HL-60/S4 treated with retinoic acid at 250 ng/mL for 4 days and 3 days (cell line): ENCODE data around the gene KCNQ1.

Experiments used
- in situ Hi-C: fragments of 300-500 bp; cut with MboI; formaldehyde crosslinking; loops from 2 replicates; pipeline ENCODE4 v1.7.0; 2022; ENCODE audit warnings: low sequenced_read_pairs

KCNQ1 gene

GRCh38 chr11:2573240-2574042, 128.6 kb downstream of the KCNQ1 start:
- in situ Hi-C loops: no loop called here

- in situ Hi-C loops: no loop called here
Measured at GRCh38 chr11:2574043-2574552, 129.3 kb downstream of the KCNQ1 start.

GRCh38 chr11:2574553-2575535, 130.0 kb downstream of the KCNQ1 start:
- in situ Hi-C loops: no loop called here

- in situ Hi-C loops: no loop called here
Measured at GRCh38 chr11:2575591-2576051, 130.8 kb downstream of the KCNQ1 start.

- in situ Hi-C loops: no loop called here
Measured at GRCh38 chr11:2576111-2576510, 131.3 kb downstream of the KCNQ1 start.

- in situ Hi-C loops: no loop called here
Measured at GRCh38 chr11:2576549-2576948, 131.7 kb downstream of the KCNQ1 start.

GRCh38 chr11:2577031-2577990, 132.5 kb downstream of the KCNQ1 start:
- in situ Hi-C loops: no loop called here

- in situ Hi-C loops: no loop called here
Measured at GRCh38 chr11:2577991-2578928, 133.5 kb downstream of the KCNQ1 start.

- in situ Hi-C loops: no loop called here
Measured at GRCh38 chr11:2578929-2579270, 134.1 kb downstream of the KCNQ1 start.

GRCh38 chr11:2579315-2580060, 134.7 kb downstream of the KCNQ1 start:
- in situ Hi-C loops: no loop called here

GRCh38 chr11:2580061-2580421, 135.2 kb downstream of the KCNQ1 start:
- in situ Hi-C loops: no loop called here

GRCh38 chr11:2580571-2581001, 135.8 kb downstream of the KCNQ1 start:
- in situ Hi-C loops: no loop called here

GRCh38 chr11:2581151-2581930, 136.5 kb downstream of the KCNQ1 start:
- in situ Hi-C loops: no loop called here

GRCh38 chr11:2581931-2582350, 137.1 kb downstream of the KCNQ1 start:
- in situ Hi-C loops: no loop called here

- in situ Hi-C loops: no loop called here
Measured at GRCh38 chr11:2582351-2582945, 137.6 kb downstream of the KCNQ1 start.

- in situ Hi-C loops: no loop called here
Measured at GRCh38 chr11:2582946-2583604, 138.3 kb downstream of the KCNQ1 start.

GRCh38 chr11:2583605-2583958, 138.8 kb downstream of the KCNQ1 start:
- in situ Hi-C loops: no loop called here
